ENCODE measurements around the gene TMEM51. TPM values are rescaled to one million over a fixed set of nuclear protein-coding genes. Genes with fewer than 3 reads are reported as not detected.

TMEM51 gene
- total and polyA plus RNA-seq, 10 of the 15 experiments (the other 5 are each of a cell fraction or from before 2014, with no cell fraction given): 0.55 to 4.8 (median 3.1) TPM

DNA sequence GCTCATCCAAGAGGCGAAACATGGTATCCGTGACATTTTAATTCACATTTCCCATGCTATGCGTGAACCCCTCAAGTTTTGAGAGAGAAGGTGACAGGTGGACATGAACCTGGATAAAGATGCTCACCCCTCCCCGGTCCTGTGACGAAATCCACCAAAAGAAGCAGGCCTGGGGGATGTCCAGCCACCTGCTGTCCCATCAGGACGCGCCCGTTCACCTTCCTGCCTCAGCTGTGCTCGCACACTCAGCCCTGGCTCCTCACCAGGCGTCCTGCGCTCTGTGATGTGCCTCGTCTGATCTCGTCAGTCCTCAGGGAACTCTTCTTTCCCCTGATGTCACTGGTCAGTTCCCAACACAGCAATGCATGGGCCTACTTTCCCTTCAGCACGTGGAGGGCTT lies 103.8 kb downstream of the TMEM51 start (continued):
- TF ChIP-seq CREB1 (IDR thresholded peaks at IDR 0.05; ENCODE audit: low read depth) (no peak), SREBF1 (IDR thresholded peaks at IDR 0.05; ENCODE audit: low read length) (no peak), PAX5 (IDR thresholded peaks at IDR 0.05; ENCODE audit: borderline replicate concordance, low read depth, low read length) (no peak), ZSCAN29 (IDR thresholded peaks at IDR 0.05) (no peak), CHD1 (IDR thresholded peaks at IDR 0.05; ENCODE audit: low read depth, low read length) (no peak), GABPA (IDR thresholded peaks at IDR 0.05; ENCODE audit: low read depth) (no peak), MYC (IDR thresholded peaks at IDR 0.05; ENCODE audit: insufficient read depth, insufficient read length, insufficient replicate concordance, low read length, severe bottlenecking) (no peak), SMARCA5 (IDR thresholded peaks at IDR 0.05) (no peak), BACH1 (IDR thresholded peaks at IDR 0.05; ENCODE audit: borderline replicate concordance) (no peak), HDAC2 (IDR thresholded peaks at IDR 0.05) (no peak)
- TF ChIP-seq, protein P1, sequence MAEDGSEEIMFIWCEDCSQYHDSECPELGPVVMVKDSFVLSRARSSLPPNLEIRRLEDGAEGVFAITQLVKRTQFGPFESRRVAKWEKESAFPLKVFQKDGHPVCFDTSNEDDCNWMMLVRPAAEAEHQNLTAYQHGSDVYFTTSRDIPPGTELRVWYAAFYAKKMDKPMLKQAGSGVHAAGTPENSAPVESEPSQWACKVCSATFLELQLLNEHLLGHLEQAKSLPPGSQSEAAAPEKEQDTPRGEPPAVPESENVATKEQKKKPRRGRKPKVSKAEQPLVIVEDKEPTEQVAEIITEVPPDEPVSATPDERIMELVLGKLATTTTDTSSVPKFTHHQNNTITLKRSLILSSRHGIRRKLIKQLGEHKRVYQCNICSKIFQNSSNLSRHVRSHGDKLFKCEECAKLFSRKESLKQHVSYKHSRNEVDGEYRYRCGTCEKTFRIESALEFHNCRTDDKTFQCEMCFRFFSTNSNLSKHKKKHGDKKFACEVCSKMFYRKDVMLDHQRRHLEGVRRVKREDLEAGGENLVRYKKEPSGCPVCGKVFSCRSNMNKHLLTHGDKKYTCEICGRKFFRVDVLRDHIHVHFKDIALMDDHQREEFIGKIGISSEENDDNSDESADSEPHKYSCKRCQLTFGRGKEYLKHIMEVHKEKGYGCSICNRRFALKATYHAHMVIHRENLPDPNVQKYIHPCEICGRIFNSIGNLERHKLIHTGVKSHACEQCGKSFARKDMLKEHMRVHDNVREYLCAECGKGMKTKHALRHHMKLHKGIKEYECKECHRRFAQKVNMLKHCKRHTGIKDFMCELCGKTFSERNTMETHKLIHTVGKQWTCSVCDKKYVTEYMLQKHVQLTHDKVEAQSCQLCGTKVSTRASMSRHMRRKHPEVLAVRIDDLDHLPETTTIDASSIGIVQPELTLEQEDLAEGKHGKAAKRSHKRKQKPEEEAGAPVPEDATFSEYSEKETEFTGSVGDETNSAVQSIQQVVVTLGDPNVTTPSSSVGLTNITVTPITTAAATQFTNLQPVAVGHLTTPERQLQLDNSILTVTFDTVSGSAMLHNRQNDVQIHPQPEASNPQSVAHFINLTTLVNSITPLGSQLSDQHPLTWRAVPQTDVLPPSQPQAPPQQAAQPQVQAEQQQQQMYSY (CRISPR knock-in tag; IDR thresholded peaks at IDR 0.05): no peak
- TF ChIP-seq, protein P2, sequence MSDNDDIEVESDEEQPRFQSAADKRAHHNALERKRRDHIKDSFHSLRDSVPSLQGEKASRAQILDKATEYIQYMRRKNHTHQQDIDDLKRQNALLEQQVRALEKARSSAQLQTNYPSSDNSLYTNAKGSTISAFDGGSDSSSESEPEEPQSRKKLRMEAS (IDR thresholded peaks at IDR 0.05; ENCODE audit: low read depth, low read length): no peak

Measured in GM12878 (cell line).